HG03439 (cell line): ENCODE measurements around the gene SF3B5.
"Not testable (repeated sequence)": the region's sequence is repeated elsewhere in the genome, so short reads cannot be mapped to it uniquely, and the experiment has no call there.

Experiments
- ATAC-seq: cut with Tn5 transposase; IDR thresholded peaks from one replicate; pipeline ENCODE4 v1.9.1; 2021; ENCODE audit warnings: mild to moderate bottlenecking, moderate library complexity; ENCODE audit not compliant: unreplicated experiment

SF3B5 gene

GRCh38 chr6:144095134-144096002, at the start of gene SF3B5:
Gene SF3B5 (minus strand): TSS chr6:144095573. CDS start chr6:144095497, 76 bp downstream.
- peak; percentile 99 for ATAC-seq

GRCh38 chr6:144144996-144145395, 49.6 kb upstream of the SF3B5 start:
- no peak for ATAC-seq

- no peak for ATAC-seq
Measured at GRCh38 chr6:144143878-144144277, 48.5 kb upstream of the SF3B5 start.

- no peak for ATAC-seq
Measured at GRCh38 chr6:144143106-144143505, 47.7 kb upstream of the SF3B5 start.

- ATAC-seq = no peak
Measured at GRCh38 chr6:144141470-144141869, 46.1 kb upstream of the SF3B5 start.

- ATAC-seq = peak; percentile 69
Measured at GRCh38 chr6:144140867-144141266, 45.5 kb upstream of the SF3B5 start.

GRCh38 chr6:144139817-144140216, 44.4 kb upstream of the SF3B5 start:
- no peak for ATAC-seq

- ATAC-seq = no peak
Measured at GRCh38 chr6:144138542-144138941, 43.2 kb upstream of the SF3B5 start.

- no peak for ATAC-seq
Measured at GRCh38 chr6:144134737-144135136, 39.4 kb upstream of the SF3B5 start.

GRCh38 chr6:144134176-144134575, 38.8 kb upstream of the SF3B5 start:
- ATAC-seq = no peak

GRCh38 chr6:144133225-144133821, 38.0 kb upstream of the SF3B5 start:
- no peak for ATAC-seq

- ATAC-seq = not testable (repeated sequence)
Measured at GRCh38 chr6:144132167-144132690, 36.9 kb upstream of the SF3B5 start.

GRCh38 chr6:144131248-144131709, 35.9 kb upstream of the SF3B5 start:
- ATAC-seq = peak; percentile 52

- ATAC-seq = no peak
Measured at GRCh38 chr6:144129469-144129868, 34.1 kb upstream of the SF3B5 start.

GRCh38 chr6:144127097-144127496, 31.7 kb upstream of the SF3B5 start:
- peak; percentile 45 for ATAC-seq

- no peak for ATAC-seq
Measured at GRCh38 chr6:144123836-144124235, 28.5 kb upstream of the SF3B5 start.

- ATAC-seq = no peak
Measured at GRCh38 chr6:144123421-144123820, 28.0 kb upstream of the SF3B5 start.

GRCh38 chr6:144122861-144123260, 27.5 kb upstream of the SF3B5 start:
- no peak for ATAC-seq

GRCh38 chr6:144119376-144119775, 24.0 kb upstream of the SF3B5 start:
- no peak for ATAC-seq

- ATAC-seq = no peak
Measured at GRCh38 chr6:144115219-144115618, 19.8 kb upstream of the SF3B5 start.

GRCh38 chr6:144113366-144113765, 18.0 kb upstream of the SF3B5 start:
- no peak for ATAC-seq

GRCh38 chr6:144110210-144110609, 14.8 kb upstream of the SF3B5 start:
- no peak for ATAC-seq
